GM11168 (cell line): ENCODE results near the gene PNKD.

Experiments used
- in situ Hi-C: fragments of 300-500 bp; cut with MboI; formaldehyde crosslinking; loops from one replicate; pipeline ENCODE4 v1.12.0; 2022; ENCODE audit warnings: low sequenced_read_pairs; ENCODE audit not compliant: unreplicated experiment

The PNKD gene

DNA sequence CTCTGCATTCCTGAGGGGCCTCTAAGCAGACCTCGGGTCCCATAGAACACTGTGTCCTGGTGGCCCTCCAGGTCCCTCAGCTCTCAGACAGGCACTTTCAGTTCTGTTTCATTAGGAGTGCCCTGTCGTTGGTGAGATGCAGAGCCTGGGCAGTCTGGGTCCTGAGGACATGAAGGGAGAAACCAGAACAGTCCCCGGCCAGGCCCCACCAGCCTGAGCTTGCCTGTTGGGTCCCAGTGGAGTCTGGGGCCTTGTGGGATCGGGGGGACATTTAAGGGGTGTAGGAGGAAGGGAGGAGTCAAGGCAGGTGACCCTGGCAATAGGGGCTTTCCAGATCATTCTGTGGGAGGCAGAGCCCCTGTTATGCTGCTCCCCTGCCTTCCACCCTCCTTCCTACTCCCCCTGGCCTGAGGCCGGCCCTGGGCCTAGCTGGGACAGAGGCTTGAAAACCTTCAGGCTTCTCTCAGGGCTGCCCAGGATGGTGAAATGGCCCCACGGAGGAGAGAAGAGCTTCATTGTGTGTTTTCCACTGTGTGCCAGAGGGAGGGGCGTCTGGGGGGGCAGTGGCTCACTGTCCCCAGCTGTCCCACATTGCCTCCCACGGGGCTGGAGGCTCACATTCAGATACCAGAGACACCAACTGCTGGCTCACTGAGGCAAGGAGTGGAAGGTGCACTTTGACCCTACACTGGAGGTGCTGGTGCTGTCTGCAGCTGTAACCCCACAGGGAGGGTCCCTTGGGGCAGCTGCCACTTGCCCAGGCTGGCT is 59.7 kb downstream of the PNKD start:
- in situ Hi-C loops, result no loop called here

DNA sequence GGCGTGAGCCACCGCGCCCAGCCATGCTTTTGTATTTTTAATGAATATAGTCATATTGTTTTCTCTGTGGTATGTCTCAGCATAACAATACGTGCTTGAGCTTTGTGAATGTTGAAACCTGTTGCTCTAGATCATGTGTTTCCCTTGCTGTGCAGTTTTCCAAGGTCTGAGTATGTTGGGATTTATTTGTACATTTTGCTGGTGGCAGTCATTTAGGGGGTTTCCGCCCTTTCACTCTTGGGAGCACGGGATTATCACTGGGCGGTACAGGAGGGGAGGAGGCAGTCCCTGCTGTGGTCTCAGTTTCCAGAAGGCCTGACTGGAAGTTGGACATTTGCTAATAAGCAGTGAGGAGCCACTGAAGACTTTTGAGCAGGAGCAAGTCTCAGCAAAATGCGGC is 61.4 kb downstream of the PNKD start:
- in situ Hi-C loops, result no loop called here

DNA sequence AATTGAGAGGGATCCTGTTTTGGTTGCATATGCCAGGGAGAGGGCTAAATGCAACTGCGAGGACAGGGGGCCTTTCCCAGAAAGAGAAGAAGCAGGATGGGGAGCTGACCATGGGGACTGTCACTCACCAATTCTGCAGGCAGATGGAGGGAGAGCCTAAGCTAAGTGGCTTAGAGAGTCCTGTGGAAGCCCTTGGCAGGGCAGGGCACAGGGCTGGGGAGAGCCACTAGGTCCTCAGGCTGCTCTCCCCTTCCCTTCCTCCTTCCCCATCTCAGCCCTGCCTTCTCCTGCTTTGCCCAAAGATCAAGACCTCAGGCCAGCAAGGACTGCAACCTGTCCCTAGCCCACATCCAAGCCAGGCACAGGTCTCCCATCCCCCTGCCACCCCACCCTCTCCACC is 62.0 kb downstream of the PNKD start:
- in situ Hi-C loops, result no loop called here

DNA sequence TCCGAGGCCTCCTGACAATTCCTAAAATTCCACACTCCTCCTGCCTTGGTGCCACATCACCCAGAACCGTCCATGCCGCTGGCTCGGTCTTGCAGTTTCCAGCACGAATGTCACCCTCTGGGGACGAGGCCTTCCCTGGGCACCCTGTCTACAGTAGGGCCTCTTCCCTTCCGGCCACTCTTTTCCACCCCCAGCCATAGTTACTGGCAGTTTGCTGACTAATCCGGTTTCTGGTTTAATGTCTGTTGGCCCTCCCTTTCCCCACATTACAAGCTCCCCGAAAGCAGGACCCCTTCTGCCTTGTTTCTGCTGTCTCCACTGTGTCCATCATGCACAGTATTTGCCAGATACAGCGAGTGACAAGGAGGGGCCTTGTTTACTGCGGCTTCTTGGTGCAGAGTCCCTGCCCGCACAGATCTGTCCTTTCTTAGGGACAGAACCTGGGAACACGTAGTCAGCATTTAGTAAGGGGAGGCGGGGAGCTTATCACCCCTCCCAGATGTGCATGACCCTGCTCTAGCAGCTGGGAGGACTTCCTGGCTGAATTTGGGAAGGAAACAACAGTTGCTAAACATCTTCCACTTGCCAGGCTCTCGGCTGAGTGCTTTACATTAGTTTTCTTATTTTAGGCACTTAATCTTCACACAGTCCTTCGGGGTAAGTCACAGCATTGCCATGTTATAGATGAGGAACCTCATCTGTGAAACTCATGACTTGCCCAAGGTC is 62.8 kb downstream of the PNKD start:
- in situ Hi-C loops, result no loop called here

DNA sequence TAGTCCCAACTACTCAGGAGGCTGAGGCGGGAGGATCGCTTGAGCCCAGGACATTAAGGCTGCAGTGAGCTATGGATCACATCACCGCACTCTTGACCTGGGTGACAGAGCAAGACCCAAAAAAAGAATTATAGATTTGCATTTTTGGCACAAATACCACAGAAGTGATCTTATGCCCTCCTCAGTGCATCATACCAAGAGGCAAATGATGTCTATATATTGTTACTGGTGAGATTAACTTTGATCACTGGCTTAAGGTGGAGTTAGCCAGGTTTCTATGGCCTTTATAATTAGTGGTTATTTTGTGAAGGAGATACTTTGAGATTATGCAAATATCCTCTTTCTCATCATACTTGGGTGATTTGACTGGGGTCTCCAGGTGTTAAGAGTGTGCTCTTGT is 64.2 kb downstream of the PNKD start:
- in situ Hi-C loops, result no loop called here

DNA sequence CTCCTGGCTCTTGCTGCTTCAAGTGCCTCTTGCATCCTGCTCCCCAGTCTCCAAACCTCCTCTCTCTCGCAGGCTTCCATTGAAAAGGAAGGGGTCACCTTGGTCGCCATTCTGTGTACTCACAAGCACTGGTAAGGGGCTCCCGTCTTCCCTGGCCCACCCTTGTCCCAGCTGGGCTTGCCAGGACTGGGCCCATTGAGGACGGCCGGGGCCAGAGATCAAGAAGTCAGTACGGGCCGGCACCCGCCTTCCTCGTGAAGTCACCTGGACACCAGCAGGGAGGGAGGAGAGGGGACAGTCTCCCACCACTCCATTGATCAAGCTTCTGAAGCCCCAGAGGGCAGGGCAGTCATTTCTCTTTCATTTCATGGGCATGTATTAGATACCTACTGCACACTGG is 70.3 kb downstream of the PNKD start:
- in situ Hi-C loops, result no loop called here

DNA sequence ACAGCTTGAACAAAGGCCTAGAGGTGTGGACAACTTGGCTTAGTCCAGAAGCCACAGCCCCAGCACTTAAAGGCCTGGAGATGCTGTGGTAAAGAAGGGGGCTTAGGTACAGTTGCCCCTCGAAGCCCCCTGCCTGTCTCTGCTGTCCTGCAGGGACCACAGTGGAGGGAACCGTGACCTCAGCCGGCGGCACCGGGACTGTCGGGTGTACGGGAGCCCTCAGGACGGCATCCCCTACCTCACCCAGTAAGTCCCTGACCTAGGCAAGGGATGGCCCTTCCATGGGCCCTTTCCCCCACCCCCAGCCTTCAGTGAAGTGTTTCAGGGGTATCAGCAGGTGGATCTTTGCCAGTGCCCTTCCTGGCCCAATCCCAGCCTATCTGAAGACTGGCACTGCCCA is 71.1 kb downstream of the PNKD start:
- in situ Hi-C loops, result no loop called here

DNA sequence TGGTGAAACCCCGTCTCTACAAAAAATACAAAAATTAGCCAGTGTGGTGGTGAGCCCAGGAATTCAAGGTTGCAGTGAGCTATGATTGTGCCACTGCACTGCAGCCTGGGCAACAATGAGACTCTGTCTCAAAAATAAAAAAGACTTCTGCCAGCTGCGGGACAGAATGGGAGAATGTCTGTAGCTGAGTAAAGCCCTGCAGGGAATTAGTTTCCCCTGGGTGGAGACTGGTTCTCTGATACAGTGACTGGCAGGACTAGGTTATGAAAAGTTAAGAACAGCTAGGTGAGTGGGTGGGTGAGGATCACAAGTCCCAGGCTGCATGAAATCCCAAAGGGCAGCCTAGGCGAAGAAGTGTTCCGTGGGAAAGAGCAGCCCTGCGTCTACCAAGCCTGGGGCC is 72.5 kb downstream of the PNKD start:
- in situ Hi-C loops, result no loop called here

DNA sequence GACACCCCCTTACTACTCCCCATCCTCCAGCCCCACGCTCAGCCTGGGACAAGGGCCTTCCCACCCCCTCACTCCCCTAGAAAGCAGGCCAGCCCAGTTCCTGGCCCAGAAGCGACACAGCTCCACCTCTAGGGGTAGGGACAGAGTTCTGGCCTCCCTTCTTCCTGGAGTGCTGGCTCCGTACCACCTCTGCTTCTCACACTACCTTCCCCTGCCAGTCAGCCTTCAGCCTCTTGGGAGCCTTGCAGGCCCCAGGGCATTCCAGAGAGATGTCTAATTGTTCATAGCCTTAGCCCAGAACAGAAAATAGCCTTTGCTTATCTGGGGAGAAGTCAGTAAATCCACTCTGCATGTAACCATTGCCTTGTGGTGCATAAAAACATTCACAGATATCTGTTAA is 73.3 kb downstream of the PNKD start:
- in situ Hi-C loops, result no loop called here

DNA sequence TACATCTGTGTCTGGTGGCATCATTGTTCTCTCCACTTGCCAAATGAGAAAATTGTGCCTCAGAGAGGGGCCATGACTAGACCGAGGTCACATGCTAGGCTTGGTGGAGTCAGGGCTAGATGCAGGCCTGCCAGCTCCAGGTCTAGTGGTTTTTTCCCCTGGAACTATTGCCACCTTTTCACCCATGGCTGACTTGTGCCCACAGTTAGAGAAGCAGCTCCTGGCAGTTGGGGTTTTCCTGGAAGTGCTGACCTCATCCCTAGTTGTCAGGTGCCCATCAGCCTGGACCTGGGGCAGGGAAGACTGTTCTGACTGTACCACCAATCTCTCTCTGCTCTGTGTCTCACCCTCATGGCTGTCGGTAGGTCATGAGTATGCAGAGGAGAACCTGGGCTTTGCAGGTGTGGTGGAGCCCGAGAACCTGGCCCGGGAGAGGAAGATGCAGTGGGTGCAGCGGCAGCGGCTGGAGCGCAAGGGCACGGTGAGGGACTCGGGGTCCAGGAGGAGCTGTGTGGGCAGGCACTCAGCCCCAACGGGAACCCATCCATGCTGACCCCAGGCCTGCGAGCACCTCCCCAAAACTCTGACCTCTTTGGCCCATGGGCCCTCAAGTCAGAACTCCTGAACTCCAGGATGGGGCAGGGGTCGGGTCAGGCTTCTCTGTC is 73.9 kb downstream of the PNKD start:
- in situ Hi-C loops, result no loop called here

DNA sequence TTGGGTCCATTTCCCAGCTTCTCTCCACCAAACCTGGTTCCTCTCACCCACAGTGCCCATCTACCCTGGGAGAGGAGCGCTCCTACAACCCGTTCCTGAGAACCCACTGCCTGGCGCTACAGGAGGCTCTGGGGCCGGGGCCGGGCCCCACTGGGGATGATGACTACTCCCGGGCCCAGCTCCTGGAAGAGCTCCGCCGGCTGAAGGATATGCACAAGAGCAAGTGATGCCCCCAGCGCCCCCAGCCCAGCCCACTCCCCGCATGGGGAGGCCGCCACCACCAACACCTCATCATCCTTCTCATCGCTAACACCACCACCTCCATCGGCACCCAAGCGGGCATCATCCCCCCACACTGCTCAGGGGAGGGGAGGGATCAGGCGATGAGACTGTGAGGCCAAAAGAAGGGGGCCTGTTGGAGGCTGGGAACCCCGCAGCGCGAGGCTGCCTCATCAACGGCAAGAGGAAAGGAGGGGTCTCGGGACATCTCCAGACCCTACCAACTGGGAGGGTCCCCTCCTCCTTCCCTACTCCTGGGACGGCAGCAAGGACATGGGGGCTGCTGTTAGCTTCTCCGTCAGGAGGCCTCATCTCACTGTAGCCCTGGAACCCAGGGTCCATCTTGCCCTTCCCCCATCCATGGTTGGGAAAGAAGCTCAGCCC is 74.6 kb downstream of the PNKD start:
- in situ Hi-C loops, result no loop called here

DNA sequence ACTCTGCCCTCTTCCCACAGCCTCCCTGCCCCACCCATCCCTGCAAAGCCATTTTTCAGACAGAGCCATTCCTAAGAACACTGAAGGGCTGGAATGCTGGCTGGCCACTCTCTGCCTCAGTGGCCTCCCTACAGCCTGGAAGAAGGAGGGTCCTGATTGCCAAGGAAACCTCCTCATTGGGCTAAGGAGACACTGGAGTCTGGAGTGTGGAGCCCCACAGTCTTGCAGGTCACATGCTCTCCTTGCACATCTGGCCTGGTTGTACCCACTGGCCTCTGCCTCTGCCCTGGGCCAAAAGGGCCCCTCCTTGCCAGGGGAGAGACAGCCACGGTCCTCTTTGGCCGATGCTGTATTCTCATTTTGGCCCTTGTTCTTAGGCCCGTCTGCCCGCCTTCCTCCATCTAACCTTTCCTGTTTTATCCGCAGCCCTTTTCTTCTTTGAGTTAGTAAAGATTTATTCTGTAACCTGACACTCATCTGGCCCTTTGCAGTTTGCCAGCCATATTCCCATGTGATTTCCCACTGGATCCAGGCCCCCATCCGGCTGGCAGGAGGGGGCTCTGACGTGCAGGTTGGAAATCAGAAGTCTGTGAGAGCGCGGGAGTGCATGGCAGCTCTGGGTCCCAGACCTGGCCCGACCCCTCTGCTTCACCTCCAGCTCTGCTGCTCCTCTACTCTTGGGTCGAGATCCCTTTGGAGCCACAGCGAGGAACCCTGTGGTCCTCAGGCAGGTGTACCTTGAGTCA is 75.3 kb downstream of the PNKD start:
- in situ Hi-C loops, result no loop called here

DNA sequence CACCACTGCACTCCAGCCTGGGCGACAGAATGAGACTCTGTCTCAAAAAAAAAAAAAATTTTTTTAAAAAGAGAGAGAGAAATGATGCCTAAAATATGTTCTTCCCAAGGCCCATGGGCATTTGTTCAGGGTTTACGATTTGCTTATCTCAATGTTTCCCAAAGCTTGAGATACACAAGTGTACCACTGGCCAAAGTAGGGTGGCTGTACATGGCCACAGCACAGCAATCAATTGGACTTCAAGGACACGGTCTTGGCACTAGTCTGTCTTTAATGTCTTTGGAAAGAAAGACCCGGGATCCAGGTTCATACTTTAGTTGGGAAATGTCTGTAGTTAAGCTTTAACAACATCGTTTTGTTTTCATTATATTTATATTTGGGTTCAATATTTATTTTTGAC is 76.9 kb downstream of the PNKD start:
- in situ Hi-C loops, result no loop called here

DNA sequence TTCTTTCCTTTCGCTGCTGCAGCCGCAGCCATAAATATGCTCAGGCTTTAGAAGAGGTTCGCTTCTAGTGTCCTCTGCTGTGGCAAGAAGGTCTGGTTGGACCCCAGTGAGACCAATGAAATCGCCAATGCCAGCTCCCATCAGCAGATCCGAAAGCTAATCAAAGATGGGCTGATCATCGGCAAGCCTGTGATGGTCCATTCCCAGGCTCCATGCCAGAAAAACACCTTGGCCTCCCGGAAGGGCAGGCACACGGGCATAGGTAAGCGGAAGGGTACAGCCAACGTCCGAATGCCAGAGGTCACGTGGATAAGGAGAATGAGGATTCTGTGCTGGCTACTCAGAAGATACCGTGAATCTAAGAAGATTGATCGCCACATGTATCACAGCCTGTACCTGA is 83.7 kb downstream of the PNKD start:
- in situ Hi-C loops, result no loop called here

DNA sequence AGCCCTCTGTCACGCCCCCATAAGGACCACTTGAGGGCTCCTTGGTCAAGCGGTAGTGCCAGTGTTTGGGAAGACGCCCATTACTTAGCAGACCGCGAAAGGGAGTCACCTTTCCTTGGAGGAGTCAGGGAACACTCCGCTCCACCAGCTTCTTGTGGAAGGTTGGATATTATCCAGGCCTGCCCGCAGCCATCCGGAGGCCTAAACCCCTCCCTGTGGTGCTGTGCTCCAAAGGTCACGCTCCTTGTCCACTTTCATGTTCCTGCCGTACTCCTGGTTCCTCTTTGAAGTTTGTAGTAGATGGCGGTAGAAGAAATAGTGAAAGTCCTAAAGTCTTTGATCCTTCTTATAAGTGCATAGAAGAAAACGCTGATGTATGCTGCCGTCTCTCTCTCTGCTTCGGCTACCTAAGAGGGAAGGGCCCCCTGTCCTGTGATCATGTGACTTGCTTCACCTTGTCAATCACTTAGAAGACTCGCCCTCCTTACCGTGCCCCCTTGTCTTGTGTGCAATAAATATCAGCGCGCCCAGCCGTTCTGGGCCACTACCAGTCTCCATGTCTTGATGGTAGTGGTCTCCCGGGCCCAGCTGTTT is 84.6 kb downstream of the PNKD start:
- in situ Hi-C loops, result loop anchor here (5.0 kb wide), 1 partner anchor 53 kb away; no protein-coding TSS in a partner anchor

DNA sequence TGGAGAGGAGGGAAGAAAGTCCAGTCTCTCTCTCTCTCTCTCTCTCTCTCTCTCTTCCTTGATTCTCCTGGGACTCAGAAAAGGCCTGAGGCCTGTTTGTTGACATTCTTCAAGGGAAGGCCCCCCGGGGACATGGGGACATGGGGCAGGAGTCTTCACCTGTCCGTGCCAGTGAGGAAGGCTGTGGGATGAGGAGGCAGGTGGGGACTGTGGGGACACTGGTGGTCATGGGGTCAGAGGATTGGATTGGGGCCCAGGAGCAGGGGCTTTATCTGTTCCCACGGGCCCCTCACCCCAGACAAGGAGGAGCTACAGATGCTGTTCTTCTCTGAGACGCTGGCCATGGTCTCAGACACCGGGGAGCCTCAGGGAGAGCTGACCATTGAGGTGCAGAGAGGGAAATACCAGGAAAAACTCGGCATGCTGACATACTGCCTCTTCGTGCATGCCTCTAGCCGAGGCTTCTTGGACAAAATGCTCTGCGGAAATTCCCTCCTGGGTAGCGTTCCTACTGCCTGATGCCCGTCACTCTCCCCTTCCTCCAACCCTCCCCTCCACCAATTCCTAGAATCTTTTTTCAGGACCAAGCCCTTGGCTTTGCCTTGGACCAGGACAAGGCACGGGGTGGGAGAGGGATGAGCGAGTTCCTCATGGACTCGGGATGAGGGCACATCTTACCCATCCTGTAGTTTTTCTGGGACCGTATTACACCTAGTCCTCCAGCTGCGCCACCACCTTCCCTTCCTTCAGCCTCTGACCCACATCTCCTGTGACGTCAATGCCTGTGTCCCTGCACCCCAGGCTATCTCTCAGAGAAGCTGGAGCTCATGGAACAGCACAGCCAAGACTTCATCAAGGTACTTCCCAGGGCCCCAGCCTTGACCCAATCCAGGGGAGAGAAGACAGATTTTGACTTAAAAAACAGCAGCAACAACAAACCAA is 87.2 kb downstream of the PNKD start:
- in situ Hi-C loops, result loop anchor here (5.0 kb wide), 1 partner anchor 55 kb away; no protein-coding TSS in a partner anchor

DNA sequence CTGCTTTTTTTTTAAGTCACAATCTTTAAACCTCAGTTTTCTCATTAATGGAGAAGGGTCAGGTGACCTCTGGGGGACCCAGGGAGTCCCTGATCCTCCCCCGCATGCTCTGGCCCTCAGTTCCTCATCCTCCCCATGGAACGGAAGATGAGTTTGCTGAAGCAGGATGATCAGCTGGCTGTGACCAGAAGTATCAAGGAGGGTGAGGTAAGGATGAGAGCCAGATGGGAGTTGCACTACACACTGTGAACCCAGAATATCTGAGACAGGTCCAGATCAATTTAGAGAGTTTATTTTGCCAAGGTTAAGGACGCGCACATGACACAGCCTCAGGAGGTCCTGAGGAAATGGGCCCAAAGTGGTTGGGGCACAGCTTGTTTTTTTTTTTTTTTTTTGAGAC is 90.1 kb downstream of the PNKD start:
- in situ Hi-C loops, result no loop called here

DNA sequence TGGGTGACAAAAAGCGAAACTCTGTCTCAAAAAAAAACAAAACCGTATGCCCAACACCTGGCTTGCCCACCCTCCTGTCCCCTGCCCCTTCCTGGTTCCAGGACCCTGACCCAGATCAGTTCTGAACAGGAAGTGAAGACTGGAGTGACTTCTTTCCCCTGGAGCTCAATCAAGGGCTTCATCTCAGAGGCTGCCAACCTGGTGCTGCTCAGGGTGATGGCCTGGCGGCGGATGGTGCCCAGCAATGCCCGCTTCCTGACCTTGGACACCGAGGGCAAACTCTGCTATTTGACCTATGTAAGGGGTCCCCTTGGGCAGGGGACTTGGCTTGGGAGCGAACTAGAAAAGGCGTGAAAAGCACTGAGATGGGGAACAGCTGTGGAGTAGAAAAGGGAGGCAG is 92.3 kb downstream of the PNKD start:
- in situ Hi-C loops, result no loop called here

DNA sequence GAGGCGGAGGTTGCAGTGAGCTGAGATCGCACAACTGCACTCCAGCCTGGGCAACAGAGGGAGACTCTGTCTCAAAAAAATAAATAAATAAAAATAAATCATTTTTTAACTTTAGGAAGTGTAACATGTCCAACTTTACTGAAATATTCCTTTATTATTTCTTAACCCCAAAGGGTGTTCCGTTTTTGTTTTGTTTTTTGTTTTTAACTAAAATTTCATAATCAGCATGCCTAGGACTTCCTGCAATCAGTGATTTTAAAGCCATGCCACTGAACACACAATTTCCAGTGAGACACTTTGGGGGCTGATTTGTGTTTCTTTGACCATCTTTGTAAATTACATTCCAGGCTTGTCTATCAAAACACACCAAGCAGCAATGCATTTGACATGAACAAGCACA is 93.4 kb downstream of the PNKD start:
- in situ Hi-C loops, result no loop called here
